Esophagus squamous epithelium (tissue), 5 donors: Measurements from ENCODE around the gene PAM. TPM values are rescaled to one million over a fixed set of nuclear protein-coding genes. Genes with fewer than 3 reads are reported as not detected.

ENCODE experiments used
- DNase-seq: peaks from one replicate; lab custom pipeline; 2025; lab: John Stamatoyannopoulos, UW
- H3K27ac ChIP-seq, 4 donors: fragments of 200-600 bp; sonication (generic); one replicate each; pipeline ENCODE4 v1.5.1; 2016 to 2019; ENCODE audit warnings: mild to moderate bottlenecking in 1 of 4
- H3K27me3 ChIP-seq, 4 donors: fragments of 200-600 bp; sonication (generic); 1 replicate in 3 of 4; 2 replicates in 1 of 4; pipeline versions ENCODE4 v1.5.1 to v1.6.0; 2017 to 2021; ENCODE audit warnings: antibody characterized with exemption in 1 of 4
- H3K36me3 ChIP-seq, 3 donors: fragments of 200-600 bp; sonication (generic); one replicate each; pipeline ENCODE4 v1.5.1; 2016 to 2019
- H3K4me1 ChIP-seq, 3 donors: fragments of 200-600 bp; sonication (generic); one replicate each; pipeline ENCODE4 v1.5.1; 2017 to 2019
- H3K4me3 ChIP-seq, 4 donors: fragments of 200-600 bp; sonication (generic); 1 replicate in 3 of 4; 2 replicates in 1 of 4; pipeline ENCODE4 v1.5.1; 2016 to 2019; ENCODE audit warnings: mild to moderate bottlenecking in 2 of 4, moderate library complexity in 1 of 4
- H3K9me3 ChIP-seq, 3 donors: fragments of 200-600 bp; sonication (generic); one replicate each; pipeline ENCODE4 v1.5.1; 2016 to 2019
- POLR2A ChIP-seq, 4 donors: fragments of 450-650 bp; IDR thresholded peaks; one replicate each; pipeline ENCODE4 v1.6.1; 2017; ENCODE audit warnings: antibody characterized with exemption in 4 of 4, mild to moderate bottlenecking in 4 of 4, moderate library complexity in 3 of 4
- WGBS, 2 donors: methylation state at CpG; one replicate each; pipeline ENCODE4 v1.1.5; 2018; 5-methylcytosine and 5-hydroxymethylcytosine counted together
- intact Hi-C: fragments of 100-400 bp; cut with DNase I; formaldehyde crosslinking; loops from one replicate; pipeline ENCODE4 v1.15.0; 2022
- total RNA-seq, 4 donors: library from RNA; depleted of rRNA; stranded (reverse); fragments of >200 nt; gene quantifications; one replicate each; pipeline ENCODE4 v1.1.0, GENCODE V29; 2016
- TF ChIP-seq, protein P1 (sequence below), 6 experiments: fragments of 450-650 bp in 4 of 6; fragments of 200-600 bp in 2 of 6; sonication (generic) in 2 of 6; IDR thresholded peaks; one replicate each; pipeline ENCODE4 v1.5.1; 2016 to 2019; ENCODE audit warnings: antibody characterized with exemption in 6 of 6, mild to moderate bottlenecking in 4 of 6, moderate library complexity in 4 of 6
- donor health status: DM: yes; HTN: yes; CAD: no.

PAM gene
- total RNA-seq, 4 donors from 2014 or later, result 33.0 to 88.5 (median 53.8) TPM

DNA sequence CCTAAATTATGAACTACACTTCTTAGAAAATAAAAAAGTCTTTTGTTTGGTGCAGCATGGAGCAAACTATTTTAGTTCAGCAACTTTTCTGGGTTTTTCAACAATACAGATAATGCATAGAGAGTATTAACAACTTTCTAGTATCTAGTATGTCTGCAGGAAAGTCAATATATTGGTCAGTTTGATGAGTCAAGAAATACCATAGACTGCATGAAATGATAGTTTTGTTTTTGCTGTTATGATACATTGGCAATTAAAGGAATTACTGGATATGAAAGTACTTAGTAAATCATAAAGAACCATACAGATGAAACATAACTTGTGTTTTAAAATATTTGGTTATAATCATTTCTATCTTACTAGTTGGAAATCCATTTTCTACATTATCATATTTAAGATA, 191.3 kb downstream of the PAM start:
- TF ChIP-seq, protein P1, sequence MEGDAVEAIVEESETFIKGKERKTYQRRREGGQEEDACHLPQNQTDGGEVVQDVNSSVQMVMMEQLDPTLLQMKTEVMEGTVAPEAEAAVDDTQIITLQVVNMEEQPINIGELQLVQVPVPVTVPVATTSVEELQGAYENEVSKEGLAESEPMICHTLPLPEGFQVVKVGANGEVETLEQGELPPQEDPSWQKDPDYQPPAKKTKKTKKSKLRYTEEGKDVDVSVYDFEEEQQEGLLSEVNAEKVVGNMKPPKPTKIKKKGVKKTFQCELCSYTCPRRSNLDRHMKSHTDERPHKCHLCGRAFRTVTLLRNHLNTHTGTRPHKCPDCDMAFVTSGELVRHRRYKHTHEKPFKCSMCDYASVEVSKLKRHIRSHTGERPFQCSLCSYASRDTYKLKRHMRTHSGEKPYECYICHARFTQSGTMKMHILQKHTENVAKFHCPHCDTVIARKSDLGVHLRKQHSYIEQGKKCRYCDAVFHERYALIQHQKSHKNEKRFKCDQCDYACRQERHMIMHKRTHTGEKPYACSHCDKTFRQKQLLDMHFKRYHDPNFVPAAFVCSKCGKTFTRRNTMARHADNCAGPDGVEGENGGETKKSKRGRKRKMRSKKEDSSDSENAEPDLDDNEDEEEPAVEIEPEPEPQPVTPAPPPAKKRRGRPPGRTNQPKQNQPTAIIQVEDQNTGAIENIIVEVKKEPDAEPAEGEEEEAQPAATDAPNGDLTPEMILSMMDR (IDR thresholded peaks at IDR 0.05), result no peak
- TF ChIP-seq POLR2A (IDR thresholded peaks at IDR 0.05), result no peak
- H3K4me3 ChIP-seq, result no peak overlapping the region
- H3K9me3 ChIP-seq, result no peaks in the 10 kb centered on the region
- H3K27me3 ChIP-seq, result no peaks in the 10 kb centered on the region
- DNase-seq, result no peak
- H3K4me1 ChIP-seq, result no peaks in the 10 kb centered on the region
- H3K27ac ChIP-seq, result no peak overlapping the region
- intact Hi-C loops, result no loop called here
- peaks cover 0 to 18% (median 0%) of the 10 kb centered on the region in 3 donors for H3K36me3 ChIP-seq

DNA sequence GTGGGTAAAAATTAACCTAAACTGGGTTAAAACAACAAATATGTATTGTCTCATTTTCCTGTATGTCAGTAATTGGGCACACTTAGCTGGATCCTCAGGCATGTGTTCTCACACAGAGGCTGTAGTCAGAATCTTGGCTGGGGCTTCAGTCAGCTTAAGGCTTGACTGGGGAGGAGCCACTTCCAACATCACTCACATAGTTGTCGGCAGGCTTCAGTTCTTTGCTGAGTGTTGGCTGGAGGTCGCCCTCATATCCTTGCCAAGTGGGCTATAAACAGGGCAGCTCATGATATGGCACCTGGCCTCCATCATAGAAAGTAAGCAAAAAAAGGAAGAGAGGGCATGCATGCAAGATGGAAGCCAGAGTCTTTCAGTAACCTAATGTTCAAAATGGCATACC, 191.9 kb downstream of the PAM start:
- no peaks in the 10 kb centered on the region for H3K27me3 ChIP-seq
- H3K4me1 ChIP-seq, result no peaks in the 10 kb centered on the region
- TF ChIP-seq, protein P1 (IDR thresholded peaks at IDR 0.05), result no peak
- no peak for TF ChIP-seq POLR2A (IDR thresholded peaks at IDR 0.05)
- intact Hi-C loops, result no loop called here
- H3K4me3 ChIP-seq, result no peak overlapping the region
- no peak overlapping the region for H3K27ac ChIP-seq
- 68 to 100% methylated on average over 2 of the region's 2 CpGs for WGBS, 2 donors
- no peaks in the 10 kb centered on the region for H3K9me3 ChIP-seq
- no peak for DNase-seq
- peaks cover 0 to 23% (median 0%) of the 10 kb centered on the region in 3 donors for H3K36me3 ChIP-seq

DNA sequence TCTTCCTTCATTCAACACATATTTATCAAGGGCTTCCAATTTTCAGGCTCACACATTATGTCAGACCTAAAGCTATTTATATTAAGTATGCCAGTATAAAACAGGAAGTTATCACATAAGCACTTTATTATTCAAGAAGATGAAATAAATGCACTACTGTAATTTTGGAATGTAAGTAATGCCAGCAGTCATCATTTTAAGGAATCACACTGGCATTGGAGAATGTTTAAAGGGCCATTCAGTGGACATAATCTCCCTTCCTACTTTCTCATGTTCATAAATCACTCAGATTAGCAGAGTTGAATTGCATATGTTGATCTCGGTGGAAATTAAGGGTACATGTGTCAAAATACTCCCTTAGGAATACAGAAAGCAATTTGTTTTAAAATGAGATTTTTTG, 200.4 kb downstream of the PAM start:
- no peak for TF ChIP-seq POLR2A (IDR thresholded peaks at IDR 0.05)
- TF ChIP-seq, protein P1 (IDR thresholded peaks at IDR 0.05), result no peak
- Histone ChIP-seq H3K27me3 (no peaks in the 10 kb centered on the region), H3K36me3 (peaks cover 0 to 15% (median 0%) of the 10 kb centered on the region in 3 donors), H3K4me3 (no peak overlapping the region), H3K27ac (no peak overlapping the region), H3K4me1 (peaks cover 0 to 13% (median 0%) of the 10 kb centered on the region in 3 donors), H3K9me3 (no peaks in the 10 kb centered on the region)
- intact Hi-C loops, result no loop called here
- no peak for DNase-seq
- 65 to 74% methylated on average over 1 of the region's 1 CpG for WGBS, 2 donors

DNA sequence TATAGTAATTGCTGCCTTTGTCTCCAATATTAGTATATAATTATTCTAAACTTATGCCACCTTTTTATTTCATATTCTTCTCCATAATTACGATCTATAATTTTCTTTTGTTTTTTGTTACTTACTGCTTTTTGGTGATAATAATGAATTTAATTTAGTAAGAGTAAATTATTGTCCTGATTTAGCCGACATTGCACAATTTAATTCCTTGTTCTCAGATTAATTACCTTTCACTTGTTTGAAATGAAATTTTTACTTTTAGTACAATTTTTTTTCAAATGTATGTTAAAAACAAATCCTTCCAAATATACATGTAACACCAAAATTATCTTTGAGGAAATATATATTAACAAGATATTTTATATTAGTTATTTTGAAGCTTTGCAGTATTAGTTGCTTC, 201.5 kb downstream of the PAM start:
- WGBS, 2 donors, result 97 to 98% methylated on average over 2 of the region's 2 CpGs
- DNase-seq, result no peak
- H3K36me3 ChIP-seq, result peaks cover 0 to 5% (median 0%) of the 10 kb centered on the region in 3 donors
- H3K4me3 ChIP-seq, result no peak overlapping the region
- H3K27ac ChIP-seq, result no peak overlapping the region
- TF ChIP-seq, protein P1 (IDR thresholded peaks at IDR 0.05), result no peak
- no peak for TF ChIP-seq POLR2A (IDR thresholded peaks at IDR 0.05)
- peaks cover 0 to 13% (median 0%) of the 10 kb centered on the region in 3 donors for H3K4me1 ChIP-seq
- H3K9me3 ChIP-seq, result no peaks in the 10 kb centered on the region
- H3K27me3 ChIP-seq, result no peaks in the 10 kb centered on the region
- intact Hi-C loops, result no loop called here

DNA sequence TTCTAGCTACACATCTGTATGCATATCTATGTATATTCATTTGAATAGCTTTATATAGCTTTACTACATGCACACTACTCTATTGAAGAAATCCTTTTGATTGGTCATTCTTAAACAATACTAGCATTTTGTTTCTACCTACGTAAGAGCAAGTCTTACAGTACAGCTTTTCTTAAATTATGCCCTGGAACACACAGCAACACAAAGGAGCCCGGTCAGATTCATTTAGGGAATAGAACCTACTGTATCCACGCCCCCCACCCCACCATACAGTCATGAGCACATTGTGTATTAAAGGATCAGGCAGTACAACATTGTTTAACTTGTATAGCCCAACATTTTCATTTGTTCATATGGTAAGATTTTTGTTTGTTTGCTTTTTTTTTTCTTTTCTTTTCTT, 202.0 kb downstream of the PAM start:
- no peaks in the 10 kb centered on the region for H3K9me3 ChIP-seq
- intact Hi-C loops, result no loop called here
- no peak overlapping the region for H3K27ac ChIP-seq
- H3K27me3 ChIP-seq, result no peaks in the 10 kb centered on the region
- H3K36me3 ChIP-seq, result no peaks in the 10 kb centered on the region
- no peak for DNase-seq
- H3K4me1 ChIP-seq, result peaks cover 0 to 13% (median 0%) of the 10 kb centered on the region in 3 donors
- H3K4me3 ChIP-seq, result no peak overlapping the region
- 91 to 98% methylated on average over 3 of the region's 3 CpGs for WGBS, 2 donors
- TF ChIP-seq, protein P1 (IDR thresholded peaks at IDR 0.05), result no peak
- TF ChIP-seq POLR2A (IDR thresholded peaks at IDR 0.05), result no peak
